HG03354 (cell line): Measurements from ENCODE around the gene FGD3.
"Not testable (repeated sequence)": the region's sequence is repeated elsewhere in the genome, so short reads cannot be mapped to it uniquely, and the experiment has no call there.

Source experiments
- ATAC-seq: cut with Tn5 transposase; IDR thresholded peaks from one replicate; pipeline ENCODE4 v1.9.1; 2021; ENCODE audit warnings: mild to moderate bottlenecking; ENCODE audit not compliant: unreplicated experiment, poor library complexity, severe bottlenecking

FGD3 gene

GRCh38 chr9:92947268-92948037, at the start of gene FGD3:
Gene FGD3 (plus strand): TSS chr9:92947523. CDS start chr9:92976257, 28,734 bp downstream.
- ATAC-seq = no peak

GRCh38 chr9:92905137-92905536, 42.2 kb upstream of the FGD3 start:
- ATAC-seq = not testable (repeated sequence)

- no peak for ATAC-seq
Observed at GRCh38 chr9:92911511-92912475, 35.5 kb upstream of the FGD3 start.

GRCh38 chr9:92917176-92917800, 30.0 kb upstream of the FGD3 start:
- no peak for ATAC-seq

GRCh38 chr9:92920437-92920836, 26.9 kb upstream of the FGD3 start:
- no peak for ATAC-seq

- no peak for ATAC-seq
Observed at GRCh38 chr9:92931606-92932005, 15.7 kb upstream of the FGD3 start.

GRCh38 chr9:92934321-92934720, 13.0 kb upstream of the FGD3 start:
- no peak for ATAC-seq

GRCh38 chr9:92938025-92938424, 9.3 kb upstream of the FGD3 start:
- ATAC-seq = no peak

- ATAC-seq = no peak
Observed at GRCh38 chr9:92941861-92942260, 5.5 kb upstream of the FGD3 start.

- ATAC-seq = no peak
Observed at GRCh38 chr9:92942688-92943616, 4.4 kb upstream of the FGD3 start.

GRCh38 chr9:92944921-92945320, 2.4 kb upstream of the FGD3 start:
- no peak for ATAC-seq

- no peak for ATAC-seq
Observed at GRCh38 chr9:92945796-92946195, 1.5 kb upstream of the FGD3 start.

GRCh38 chr9:92948038-92948534, 763 bp downstream of the FGD3 start:
- ATAC-seq = no peak

GRCh38 chr9:92948632-92949031, 1.3 kb downstream of the FGD3 start:
- ATAC-seq = no peak

GRCh38 chr9:92949266-92949982, 2.1 kb downstream of the FGD3 start:
- no peak for ATAC-seq

- no peak for ATAC-seq
Observed at GRCh38 chr9:92950359-92950955, 3.1 kb downstream of the FGD3 start.

GRCh38 chr9:92952906-92953610, 5.7 kb downstream of the FGD3 start:
- no peak for ATAC-seq
